Measurements from ENCODE around the gene NEFH.

GRCh38 chr22:29483254-29483653, 3.2 kb downstream of the NEFH start:
- TF ChIP-seq CTCF (IDR thresholded peaks at IDR 0.05) (no peak), EZH2 (IDR thresholded peaks at IDR 0.05; ENCODE audit: borderline replicate concordance, insufficient read depth, low read depth, low read length, poor library complexity, severe bottlenecking) (no peak)
